ENCODE results near the gene ALPK3.

ALPK3 gene

GRCh38 chr15:84818261-84819131 is 1.3 kb downstream of the ALPK3 start:
- TF ChIP-seq CTCF (IDR thresholded peaks at IDR 0.05; ENCODE audit: low read depth, low read length) = no peak
- in situ Hi-C loops (cut with HindIII; ENCODE audit: low sequenced_read_pairs) = no loop called here
- no peak overlapping the region for H3K4me3 ChIP-seq (ENCODE audit: low read depth, low read length)
- peak; percentile 59 for DNase-seq (ENCODE audit: low read depth, low spot score)

- no peak for DNase-seq (ENCODE audit: low read depth, low spot score)
- in situ Hi-C loops (cut with HindIII; ENCODE audit: low sequenced_read_pairs) = no loop called here
- H3K4me3 ChIP-seq (ENCODE audit: low read depth, low read length) = no peak overlapping the region
- no peak for TF ChIP-seq CTCF (IDR thresholded peaks at IDR 0.05; ENCODE audit: low read depth, low read length)
Measured at GRCh38 chr15:84819291-84819768, 2.2 kb downstream of the ALPK3 start.

GRCh38 chr15:84819791-84820190 is 2.6 kb downstream of the ALPK3 start:
- in situ Hi-C loops (cut with HindIII; ENCODE audit: low sequenced_read_pairs) = no loop called here
- no peak overlapping the region for H3K4me3 ChIP-seq (ENCODE audit: low read depth, low read length)
- no peak for TF ChIP-seq CTCF (IDR thresholded peaks at IDR 0.05; ENCODE audit: low read depth, low read length)
- DNase-seq (ENCODE audit: low read depth, low spot score) = no peak

- in situ Hi-C loops (cut with HindIII; ENCODE audit: low sequenced_read_pairs) = no loop called here
- no peak for DNase-seq (ENCODE audit: low read depth, low spot score)
- peak; percentile 10 for TF ChIP-seq CTCF (IDR thresholded peaks at IDR 0.05; ENCODE audit: low read depth, low read length)
- no peak overlapping the region for H3K4me3 ChIP-seq (ENCODE audit: low read depth, low read length)
Measured at GRCh38 chr15:84821501-84822021, 4.4 kb downstream of the ALPK3 start.

GRCh38 chr15:84822653-84823281 is 5.6 kb downstream of the ALPK3 start:
- no peak overlapping the region for H3K4me3 ChIP-seq (ENCODE audit: low read depth, low read length)
- in situ Hi-C loops (cut with HindIII; ENCODE audit: low sequenced_read_pairs) = no loop called here
- DNase-seq (ENCODE audit: low read depth, low spot score) = no peak
- no peak for TF ChIP-seq CTCF (IDR thresholded peaks at IDR 0.05; ENCODE audit: low read depth, low read length)

GRCh38 chr15:84823282-84823878 is 6.2 kb downstream of the ALPK3 start:
- no peak overlapping the region for H3K4me3 ChIP-seq (ENCODE audit: low read depth, low read length)
- in situ Hi-C loops (cut with HindIII; ENCODE audit: low sequenced_read_pairs) = no loop called here

More at GRCh38 chr15:84823282-84823878, 6.2 kb downstream of the ALPK3 start:
- no peak for DNase-seq (ENCODE audit: low read depth, low spot score)
- no peak for TF ChIP-seq CTCF (IDR thresholded peaks at IDR 0.05; ENCODE audit: low read depth, low read length)
